HepG2 (cell line): Measurements from ENCODE around the gene CLIC5. TPM values are rescaled to one million over a fixed set of nuclear protein-coding genes. Genes with fewer than 3 reads are reported as not detected.

Experiments
- ATAC-seq: fragments of 200-7000 bp; cut with Tn5 transposase; 3 replicates; pipeline ENCODE4 v1.9.1; 2020; ENCODE audit warnings: mild to moderate bottlenecking, moderate library complexity
- BruUV-seq: library from RNA; stranded (reverse); fragments of 400-500 nt; replicated peaks from 2 replicates; lab custom pipeline; 2021; lab: Mats Ljungman, UMichigan
- CTCF ChIA-PET: fragments of 300-600 bp; formaldehyde crosslinking; extraction: SDS; loops from one replicate; lab custom pipeline; 2021; ENCODE audit warnings: low total read pairs, inconsistent platforms, low intra/inter-chr PET ratio; lab: Yijun Ruan, JAX
- POLR2A ChIA-PET: fragments of 350-600 bp; sonication (Branson Sonifier 250); formaldehyde crosslinking; loops from one replicate; lab custom pipeline; 2020; ENCODE audit warnings: antibody characterized with exemption, inconsistent platforms; lab: Yijun Ruan, JAX
- DNase-seq: peaks from one replicate; pipeline ENCODE4 v3.0.0-alpha.2; 2015; ENCODE audit warnings: low spot score
- FAIRE-seq: peaks from 3 replicates; lab custom pipeline; 2011; peaks lifted over from hg19 to GRCh38; lab: Jason Lieb, UNC
- H2AFZ ChIP-seq: one replicate; pipeline ENCODE4 v1.6.1; 2011; ENCODE audit warnings: low read length, inconsistent platforms
- H3K27ac ChIP-seq: fragments of 300-600 bp; 3 replicates; pipeline ENCODE4 v1.8.0; 2011; ENCODE audit warnings: mixed run types, mild to moderate bottlenecking, mixed read lengths, low read length, inconsistent platforms; ENCODE audit not compliant: insufficient read depth; ENCODE audit errors: extremely low read length
- H3K27me3 ChIP-seq, 2 experiments: fragments of 200-600 bp in 1 of 2; 2 replicates in 1 of 2; 3 replicates in 1 of 2; pipeline versions ENCODE4 v1.6.0 to v1.8.0; 2011; ENCODE audit warnings: low read length in 2 of 2, mild to moderate bottlenecking in 2 of 2, moderate library complexity in 2 of 2, inconsistent platforms in 1 of 2; ENCODE audit not compliant: insufficient read depth in 2 of 2, control insufficient read depth in 1 of 2
- H3K36me3 ChIP-seq, 2 experiments: fragments of 200-600 bp in 1 of 2; replicated peaks in 1 of 2; 2 replicates in 1 of 2; 3 replicates in 1 of 2; pipeline versions ENCODE4 v1.5.1 to v1.8.0; 2011; ENCODE audit warnings: low read length in 2 of 2, inconsistent platforms in 1 of 2; ENCODE audit not compliant: insufficient read depth in 2 of 2, control insufficient read depth in 1 of 2
- H3K4me1 ChIP-seq: 2 replicates; pipeline ENCODE4 v1.5.1; 2012; ENCODE audit warnings: low read length, inconsistent platforms; ENCODE audit not compliant: insufficient read depth
- H3K4me2 ChIP-seq: 2 replicates; pipeline ENCODE4 v1.6.0; 2011; ENCODE audit warnings: low read depth, low read length, inconsistent platforms
- H3K4me3 ChIP-seq, 3 experiments: fragments of 200-600 bp in 1 of 3; sonication (generic), shearing (Covaris generic) in 1 of 3; replicated peaks in 1 of 3; 2 replicates each; pipeline ENCODE4 v1.5.1; 2011 to 2016; ENCODE audit warnings: low read length in 3 of 3, inconsistent platforms in 2 of 3, low read depth in 2 of 3, mild to moderate bottlenecking in 2 of 3, control low read depth in 1 of 3, mixed read lengths in 1 of 3; ENCODE audit not compliant: insufficient read depth in 1 of 3
- H3K79me2 ChIP-seq: one replicate; pipeline ENCODE4 v1.6.1; 2011; ENCODE audit warnings: low read length, inconsistent platforms; ENCODE audit not compliant: insufficient read depth
- H3K9ac ChIP-seq: 2 replicates; pipeline ENCODE4 v1.6.0; 2011; ENCODE audit warnings: mild to moderate bottlenecking, low read depth, low read length, inconsistent platforms; ENCODE audit not compliant: insufficient read depth
- H3K9me3 ChIP-seq: 2 replicates; pipeline ENCODE4 v1.5.1; 2012; ENCODE audit warnings: mild to moderate bottlenecking, low read length
- H4K20me1 ChIP-seq: 2 replicates; pipeline ENCODE4 v1.6.0; 2011; ENCODE audit warnings: inconsistent platforms, mild to moderate bottlenecking, low read length, moderate library complexity; ENCODE audit not compliant: insufficient read depth
- ATF7 ChIP-seq, 2 experiments: fragments of 450-650 bp in 1 of 2; sonication (generic) in 1 of 2; formaldehyde crosslinking in 1 of 2; IDR thresholded peaks; 2 replicates each; pipeline versions ENCODE4 v1.4.0 to v1.6.1; 2016 to 2020; ENCODE audit warnings: antibody characterized with exemption in 1 of 2, mild to moderate bottlenecking in 1 of 2, missing genetic modification reagents in 1 of 2
- BCL3 ChIP-seq: sonication (generic); formaldehyde crosslinking; IDR thresholded peaks from 2 replicates; pipeline ENCODE4 v1.5.1; 2020; ENCODE audit warnings: mild to moderate bottlenecking, missing genetic modification reagents, moderate library complexity
- IRF1 ChIP-seq: sonication (generic); formaldehyde crosslinking; IDR thresholded peaks from 2 replicates; pipeline ENCODE4 v1.4.0; 2020; ENCODE audit warnings: low read depth, mild to moderate bottlenecking, missing genetic modification reagents
- KAT7 ChIP-seq: IDR thresholded peaks from 2 replicates; pipeline ENCODE4 v1.6.1; 2018; ENCODE audit warnings: borderline replicate concordance, missing compliant biosample characterization
- KAT8 ChIP-seq: IDR thresholded peaks from 2 replicates; pipeline ENCODE4 v1.6.1; 2016; ENCODE audit warnings: missing genetic modification reagents, missing compliant biosample characterization
- KDM6A ChIP-seq: IDR thresholded peaks from 2 replicates; pipeline ENCODE4 v1.6.1; 2016; ENCODE audit warnings: low read depth
- PRMT3 ChIP-seq: sonication (generic); formaldehyde crosslinking; IDR thresholded peaks from 2 replicates; pipeline ENCODE4 v1.8.1; 2022; ENCODE audit warnings: low read depth, mild to moderate bottlenecking, moderate library complexity, missing genetic modification reagents, borderline replicate concordance
- RFXAP ChIP-seq: sonication (generic); formaldehyde crosslinking; IDR thresholded peaks from 2 replicates; pipeline ENCODE4 v1.4.0; 2020; ENCODE audit warnings: missing genetic modification reagents, borderline replicate concordance
- TBX3 ChIP-seq: fragments of 450-650 bp; IDR thresholded peaks from 2 replicates; pipeline ENCODE4 v1.6.1; 2017; ENCODE audit warnings: antibody characterized with exemption, mild to moderate bottlenecking, inconsistent platforms, borderline replicate concordance
- ZNF564 ChIP-seq: sonication (generic); formaldehyde crosslinking; IDR thresholded peaks from 2 replicates; pipeline ENCODE4 v1.8.1; 2023; ENCODE audit warnings: mild to moderate bottlenecking, missing genetic modification reagents
- ZNF672 ChIP-seq: sonication (generic); formaldehyde crosslinking; IDR thresholded peaks from 2 replicates; pipeline ENCODE4 v1.8.1; 2022; ENCODE audit warnings: missing genetic modification reagents
- ZNF790 ChIP-seq: sonication (generic); formaldehyde crosslinking; IDR thresholded peaks from 2 replicates; pipeline ENCODE4 v1.8.0; 2022; ENCODE audit warnings: missing genetic modification reagents, mild to moderate bottlenecking, borderline replicate concordance
- WGBS: methylation state at CpG from one replicate; pipeline ENCODE4 v1.1.6; 2017; ENCODE audit warnings: low lambda C conversion rate; 5-methylcytosine and 5-hydroxymethylcytosine counted together
- in situ Hi-C: cut with HindIII; loops from 2 replicates; pipeline ENCODE4 v1.10.0; 2017; ENCODE audit warnings: low pct_unique_long_range_greater_than_20kb; ENCODE audit not compliant: extremely low pct_ligation_motif_present
- intact Hi-C: fragments of 100-400 bp; cut with micrococcal nuclease; formaldehyde crosslinking; loops from one replicate; pipeline ENCODE4 v1.10.0; 2022; ENCODE audit not compliant: unreplicated experiment
- polyA plus RNA-seq, 8 experiments: library from polyadenylated mRNA; depleted of rRNA in 3 of 8; stranded (reverse) in 7 of 8; unstranded in 1 of 8; fragments of >200 nt; fragmentation: Illumina TruSeq in 4 of 8; extraction: Trizol in 4 of 8; gene quantifications; 2 replicates each; pipeline versions ENCODE4 v1.2.1 to v1.2.3, GENCODE V29; 2011 to 2016; ENCODE audit warnings: low read depth in 4 of 8, missing spikeins in 1 of 8, mixed read lengths in 1 of 8; ENCODE audit not compliant: insufficient read depth in 1 of 8
- total RNA-seq, 5 experiments: library from RNA; depleted of rRNA; stranded (reverse); fragments of >200 nt; fragmentation: Illumina TruSeq; extraction: Trizol; gene quantifications; 2 replicates each; pipeline ENCODE4 v1.2.3, GENCODE V29; 2016; ENCODE audit warnings: low read depth in 1 of 5

Gene CLIC5
- total and polyA plus RNA-seq, 2 of the 13 experiments (the other 11 are each of a cell fraction or from before 2014, with no cell fraction given) = not detected

GRCh38 chr6:45952168-45952529 is 63.5 kb downstream of the CLIC5 start (continued):
- TF ChIP-seq ZNF790 (CRISPR knock-in tag) (no peak), KAT8 (CRISPR knock-in tag) (no peak), ATF7 (IDR thresholded peaks at IDR 0.05) (peak; percentile 55; the same call in 1 of the 2 replicates), ATF7 (CRISPR knock-in tag; IDR thresholded peaks at IDR 0.05) (no peak)
- TF ChIP-seq, all 625 proteins: peak for 2

- ATAC-seq = no peak
- no TSS peak for BruUV-seq
- no peak for FAIRE-seq
- intact Hi-C loops = no loop called here
- no peak overlapping the region for H3K4me3 ChIP-seq
- DNase-seq = no peak
- in situ Hi-C loops = no loop called here
- no peak for TF ChIP-seq BCL3 (CRISPR knock-in tag)
- TF ChIP-seq RFXAP (CRISPR knock-in tag) = no peak
- TF ChIP-seq ZNF672 (CRISPR knock-in tag) = no peak
- no peak for TF ChIP-seq IRF1 (CRISPR knock-in tag)
- TF ChIP-seq KAT7 (CRISPR knock-in tag) = no peak
- TF ChIP-seq TBX3 = no peak
- TF ChIP-seq PRMT3 = no peak
- TF ChIP-seq ZNF564 = no peak
- no peak for TF ChIP-seq KDM6A (CRISPR knock-in tag)
- no peak overlapping the region for H3K4me2 ChIP-seq
- H3K27ac ChIP-seq = no peak overlapping the region
- no peaks in the 10 kb centered on the region for H3K79me2 ChIP-seq
- no peaks in the 10 kb centered on the region; the same call in 1 of the 2 replicates for H4K20me1 ChIP-seq
- no peak overlapping the region for H2AFZ ChIP-seq
- peaks cover 0 to 7% of the 10 kb centered on the region in 2 experiments; a peak in 2 of 5 replicates for H3K27me3 ChIP-seq
- CTCF ChIA-PET = no interaction called here
- H3K9ac ChIP-seq = no peak overlapping the region
- no peaks in the 10 kb centered on the region for H3K9me3 ChIP-seq
- H3K4me1 ChIP-seq = no peaks in the 10 kb centered on the region
- no peaks in the 10 kb centered on the region for H3K36me3 ChIP-seq
- POLR2A ChIA-PET = no interaction called here
- 37% methylated on average over 11 of the region's 11 CpGs for WGBS
Observed at GRCh38 chr6:45951321-45952167, 64.1 kb downstream of the CLIC5 start.
